ENCODE data around the gene NAA16. TPM values are rescaled to one million over a fixed set of nuclear protein-coding genes. Genes with fewer than 3 reads are reported as not detected.

Gene NAA16
- total RNA-seq, 1 donor from 2014 or later = 11.9 TPM

GRCh38 chr13:41315443-41316047, 4.5 kb downstream of the NAA16 start:
- intact Hi-C loops (cut with DNase I) = no loop called here

GRCh38 chr13:41317243-41317642, 6.2 kb downstream of the NAA16 start:
- peaks cover 5 to 8% of the 10 kb centered on the region in 2 donors for H3K36me3 ChIP-seq

More at GRCh38 chr13:41315443-41316047, 4.5 kb downstream of the NAA16 start:
- H3K4me1 ChIP-seq = peaks cover 0 to 14% of the 10 kb centered on the region in 2 donors
- no peak overlapping the region for H3K4me3 ChIP-seq
- TF ChIP-seq CTCF (IDR thresholded peaks at IDR 0.05) = no peak
- no peaks in the 10 kb centered on the region for H3K27me3 ChIP-seq
- H3K9me3 ChIP-seq = no peaks in the 10 kb centered on the region
- no peak overlapping the region for H3K27ac ChIP-seq
- H3K36me3 ChIP-seq = peaks cover 0 to 3% of the 10 kb centered on the region in 2 donors
- DNase-seq (ENCODE audit: low spot score in 2 of 2) = no peak

GRCh38 chr13:41325752-41326151, 14.7 kb downstream of the NAA16 start:
- no peaks in the 10 kb centered on the region for H3K4me1 ChIP-seq
- intact Hi-C loops (cut with DNase I) = no loop called here
- no peaks in the 10 kb centered on the region for H3K9me3 ChIP-seq
- TF ChIP-seq CTCF (IDR thresholded peaks at IDR 0.05) = no peak
- no peaks in the 10 kb centered on the region for H3K27me3 ChIP-seq
- DNase-seq (ENCODE audit: low spot score in 2 of 2) = no peak
- no peak overlapping the region for H3K4me3 ChIP-seq
- no peak overlapping the region for H3K27ac ChIP-seq
- H3K36me3 ChIP-seq = peaks cover 12 to 41% of the 10 kb centered on the region in 2 donors

More at GRCh38 chr13:41317243-41317642, 6.2 kb downstream of the NAA16 start:
- intact Hi-C loops (cut with DNase I) = no loop called here
- Histone ChIP-seq H3K4me3 (no peak overlapping the region), H3K27ac (no peak overlapping the region), H3K27me3 (no peaks in the 10 kb centered on the region), H3K9me3 (no peaks in the 10 kb centered on the region), H3K4me1 (peaks cover 0 to 14% of the 10 kb centered on the region in 2 donors)
- TF ChIP-seq CTCF (IDR thresholded peaks at IDR 0.05) = no peak
- DNase-seq (ENCODE audit: low spot score in 2 of 2) = no peak

- DNase-seq (ENCODE audit: low spot score in 2 of 2) = no peak
- Histone ChIP-seq H3K4me3 (no peak overlapping the region), H3K9me3 (no peaks in the 10 kb centered on the region), H3K36me3 (peaks cover 9 to 40% of the 10 kb centered on the region in 2 donors), H3K27me3 (no peaks in the 10 kb centered on the region), H3K4me1 (no peaks in the 10 kb centered on the region), H3K27ac (no peak overlapping the region)
- no peak for TF ChIP-seq CTCF (IDR thresholded peaks at IDR 0.05)
- intact Hi-C loops (cut with DNase I) = no loop called here
Measured at GRCh38 chr13:41326661-41327060, 15.6 kb downstream of the NAA16 start.

- no peaks in the 10 kb centered on the region for H3K9me3 ChIP-seq
- no peak overlapping the region for H3K4me3 ChIP-seq
- intact Hi-C loops (cut with DNase I) = no loop called here
- no peak for TF ChIP-seq CTCF (IDR thresholded peaks at IDR 0.05)
- H3K27me3 ChIP-seq = no peaks in the 10 kb centered on the region
- no peak overlapping the region for H3K27ac ChIP-seq
- no peak for DNase-seq (ENCODE audit: low spot score in 2 of 2)
- peaks cover 0 to 2% of the 10 kb centered on the region in 2 donors for H3K4me1 ChIP-seq
- peaks cover 9 to 39% of the 10 kb centered on the region in 2 donors for H3K36me3 ChIP-seq
Measured at GRCh38 chr13:41327994-41328790, 17.1 kb downstream of the NAA16 start.

Data from ascending aorta (tissue), 2 donors.